ENCODE measurements around the gene WDR46. TPM values are rescaled to one million over a fixed set of nuclear protein-coding genes. Genes with fewer than 3 reads are reported as not detected.

WDR46 gene
- total and polyA plus RNA-seq, 2 of the 8 experiments (the other 6 are each of a cell fraction or from before 2014, with no cell fraction given), result 69.7 to 91.0 TPM

GRCh38 chr6:33241968-33242367 is 47.1 kb downstream of the WDR46 start:
- no peaks in the 10 kb centered on the region for H4K20me1 ChIP-seq (replicated peaks in 1 of 2; ENCODE audit: control insufficient read depth in 1 of 2, insufficient read depth in 2 of 2, low read length in 2 of 2)
- no peaks in the 10 kb centered on the region for H3K4me1 ChIP-seq (replicated peaks in 1 of 4; ENCODE audit: control insufficient read depth in 3 of 4, insufficient read depth in 4 of 4, low read length in 3 of 4)
- no peaks in the 10 kb centered on the region for H3K79me1 ChIP-seq (ENCODE audit: low read depth, low read length)
- no peak overlapping the region for H3K4ac ChIP-seq (replicated peaks; ENCODE audit: insufficient read length, low read depth, low read length)
- ChIA-PET POLR2A (ENCODE audit: partially characterized antibody) (no interaction called here), CTCF (ENCODE audit: partially characterized antibody) (no interaction called here)
- H4K91ac ChIP-seq (replicated peaks; ENCODE audit: insufficient read length, low read length), result no peak overlapping the region
- H3K9ac ChIP-seq (replicated peaks in 1 of 4; ENCODE audit: extremely low read depth in 1 of 4, low read depth in 3 of 4, low read length in 3 of 4), result no peak overlapping the region
- DNase-seq (ENCODE audit: low read depth in 1 of 2, low spot score in 2 of 2), result no peak
- H3K18ac ChIP-seq (ENCODE audit: extremely low read depth, low read length), result no peak overlapping the region
- H4K5ac ChIP-seq (ENCODE audit: insufficient read length, low read depth, low read length), result no peak overlapping the region
- H2BK15ac ChIP-seq (ENCODE audit: low read length), result no peak overlapping the region
- no peak overlapping the region for H4K8ac ChIP-seq (ENCODE audit: extremely low read depth, insufficient read depth, low read length)
- H3K23me2 ChIP-seq (ENCODE audit: low read depth, low read length), result no peaks in the 10 kb centered on the region; the same call in 1 of the 2 replicates
- FAIRE-seq, result no peak
- no peak overlapping the region for H2AFZ ChIP-seq (ENCODE audit: low read length)
- H3K23ac ChIP-seq (ENCODE audit: insufficient read length), result no peak overlapping the region
- peaks cover 0 to 12% (median 2%) of the 10 kb centered on the region in 4 experiments; a peak in 4 of 7 replicates for H3K27me3 ChIP-seq (replicated peaks in 1 of 4; ENCODE audit: control insufficient read depth in 3 of 4, extremely low read depth in 1 of 4, insufficient read depth in 3 of 4, low read length in 3 of 4)
- no peak overlapping the region for H2BK20ac ChIP-seq (ENCODE audit: low read length)
- no peak overlapping the region for H3K14ac ChIP-seq (ENCODE audit: insufficient read length)
- H3K4me3 ChIP-seq (ENCODE audit: extremely low read depth in 1 of 4, insufficient read depth in 2 of 4, low read depth in 3 of 4, low read length in 4 of 4), result no peak overlapping the region
- no peak overlapping the region for H3K4me2 ChIP-seq (ENCODE audit: insufficient read depth in 1 of 2, low read depth in 2 of 2, low read length in 2 of 2)
- no peaks in the 10 kb centered on the region for H3K9me3 ChIP-seq (ENCODE audit: insufficient read depth in 2 of 2, low read depth in 1 of 2, low read length in 1 of 2)
- no peak overlapping the region for H2BK5ac ChIP-seq (ENCODE audit: low read depth, low read length)
- H3K79me2 ChIP-seq (ENCODE audit: control insufficient read depth in 1 of 2, insufficient read depth in 2 of 2, low read length in 2 of 2), result no peaks in the 10 kb centered on the region
- no peak overlapping the region for H2AK5ac ChIP-seq (ENCODE audit: low read depth, low read length)
- no peak overlapping the region for H2BK120ac ChIP-seq (replicated peaks; ENCODE audit: low read depth, low read length)
- TF ChIP-seq GTF2F1 (IDR thresholded peaks at IDR 0.05; ENCODE audit: borderline replicate concordance, low read depth, low read length), result no peak
- TF ChIP-seq JUN (IDR thresholded peaks at IDR 0.05; ENCODE audit: low read depth, low read length), result no peak
- no peak overlapping the region for H2BK12ac ChIP-seq (ENCODE audit: low read depth, low read length)
- WGBS, 2 experiments (ENCODE audit: extremely low coverage in 1 of 2, insufficient coverage in 1 of 2, insufficient read length in 1 of 2, insufficient replicate concordance in 2 of 2, low coverage in 1 of 2, low lambda C conversion rate in 2 of 2, missing lambda C conversion rate in 1 of 2), result 81% methylated on average over 3 of the region's 3 CpGs; no CpG with 5 or more reads in 1 of the 2 experiments
- H3K27ac ChIP-seq (ENCODE audit: low read depth, low read length), result no peak overlapping the region
- no peaks in the 10 kb centered on the region for H3K36me3 ChIP-seq (ENCODE audit: control insufficient read depth in 2 of 4, insufficient read depth in 4 of 4, low read length in 3 of 4)
- H3K56ac ChIP-seq (replicated peaks; ENCODE audit: insufficient read length, low read depth, low read length), result no peak overlapping the region
